ENCODE results near the gene ERMARD.

Gene ERMARD

GRCh38 chr6:169825558-169826225 is 74.3 kb downstream of the ERMARD start:
- DNase-seq (ENCODE audit: low read depth in 2 of 2): no peak

GRCh38 chr6:169826697-169827096 is 75.3 kb downstream of the ERMARD start:
- DNase-seq (ENCODE audit: low read depth in 2 of 2): no peak

GRCh38 chr6:169827290-169827717 is 75.9 kb downstream of the ERMARD start:
- DNase-seq (ENCODE audit: low read depth in 2 of 2): no peak

GRCh38 chr6:169828176-169828575 is 76.8 kb downstream of the ERMARD start:
- no peak for DNase-seq (ENCODE audit: low read depth in 2 of 2)

GRCh38 chr6:169829786-169830185 is 78.4 kb downstream of the ERMARD start:
- no peak for DNase-seq (ENCODE audit: low read depth in 2 of 2)

GRCh38 chr6:169830876-169831275 is 79.5 kb downstream of the ERMARD start:
- no peak for DNase-seq (ENCODE audit: low read depth in 2 of 2)
